HepG2 (cell line): Measurements from ENCODE around the gene IRAK4. TPM values are rescaled to one million over a fixed set of nuclear protein-coding genes. Genes with fewer than 3 reads are reported as not detected.

Source experiments
- ASH2L ChIP-seq: fragments of 300-600, 200-600 bp; sonication (generic); IDR thresholded peaks from 2 replicates; pipeline ENCODE4 v1.7.0; 2017; ENCODE audit warnings: low read depth, mild to moderate bottlenecking, moderate library complexity, mixed read lengths, low read length; ENCODE audit not compliant: insufficient read length
- CBX2 ChIP-seq, 2 experiments: fragments of 200-600 bp in 1 of 2; sonication (generic); formaldehyde crosslinking in 1 of 2; IDR thresholded peaks; 2 replicates each; pipeline versions ENCODE4 v1.7.0 to v1.8.1; 2018 to 2022; ENCODE audit warnings: low read depth in 2 of 2, low read length in 1 of 2, mild to moderate bottlenecking in 1 of 2, missing genetic modification reagents in 1 of 2
- CCAR2 ChIP-seq: fragments of 200-400 bp; formaldehyde crosslinking; optimal IDR thresholded peaks from 2 replicates; pipeline ENCODE3; 2018; ENCODE audit warnings: low read depth, mild to moderate bottlenecking, low read length, moderate library complexity
- HNRNPL ChIP-seq: fragments of 200-400 bp; formaldehyde crosslinking; IDR thresholded peaks from 2 replicates; pipeline ENCODE4 v1.6.1; 2017; ENCODE audit warnings: mild to moderate bottlenecking, low read depth, low read length
- NKX3-1 ChIP-seq: sonication (generic); formaldehyde crosslinking; IDR thresholded peaks from 2 replicates; pipeline ENCODE4 v1.5.0; 2020; ENCODE audit warnings: missing genetic modification reagents
- PTBP1 ChIP-seq: fragments of 200-400 bp; formaldehyde crosslinking; IDR thresholded peaks from 2 replicates; pipeline ENCODE4 v1.6.1; 2018; ENCODE audit warnings: low read length, low read depth; ENCODE audit not compliant: poor library complexity, severe bottlenecking
- SALL1 ChIP-seq: sonication (generic); formaldehyde crosslinking; IDR thresholded peaks from 2 replicates; pipeline ENCODE4 v1.8.0; 2022; ENCODE audit warnings: mild to moderate bottlenecking, missing genetic modification reagents
- SMAD1 ChIP-seq: sonication (generic); formaldehyde crosslinking; IDR thresholded peaks from 2 replicates; pipeline ENCODE4 v1.4.0; 2020; ENCODE audit warnings: missing genetic modification reagents, low read depth, mild to moderate bottlenecking, borderline replicate concordance
- SRSF4 ChIP-seq: fragments of 200-400 bp; formaldehyde crosslinking; IDR thresholded peaks from one replicate; pipeline ENCODE4 v1.6.1; 2018; ENCODE audit warnings: mild to moderate bottlenecking, low read depth, low read length, moderate library complexity; ENCODE audit not compliant: poor library complexity, severe bottlenecking
- TEAD2 ChIP-seq: sonication (generic); formaldehyde crosslinking; IDR thresholded peaks from 2 replicates; pipeline ENCODE4 v1.9.0; 2021; ENCODE audit warnings: missing genetic modification reagents
- THYN1 ChIP-seq: sonication (generic); formaldehyde crosslinking; IDR thresholded peaks from 2 replicates; pipeline ENCODE4 v1.8.1; 2023; ENCODE audit warnings: low read depth, mild to moderate bottlenecking, moderate library complexity, missing genetic modification reagents, borderline replicate concordance
- ZBTB8A ChIP-seq: sonication (generic); formaldehyde crosslinking; IDR thresholded peaks from 2 replicates; pipeline ENCODE4 v1.4.0; 2020; ENCODE audit warnings: mild to moderate bottlenecking, low read depth, missing genetic modification reagents, borderline replicate concordance
- ZNF10 ChIP-seq: sonication (generic); formaldehyde crosslinking; IDR thresholded peaks from 2 replicates; pipeline ENCODE4 v1.4.0; 2020; ENCODE audit warnings: mild to moderate bottlenecking, low read depth, missing genetic modification reagents, borderline replicate concordance
- ZNF12 ChIP-seq: sonication (generic); formaldehyde crosslinking; IDR thresholded peaks from 2 replicates; pipeline ENCODE4 v1.5.0; 2020; ENCODE audit warnings: missing genetic modification reagents
- ZNF570 ChIP-seq: sonication (generic); formaldehyde crosslinking; IDR thresholded peaks from 2 replicates; pipeline ENCODE4 v1.4.0; 2020; ENCODE audit warnings: mild to moderate bottlenecking, missing genetic modification reagents, borderline replicate concordance
- ZNF614 ChIP-seq: IDR thresholded peaks from 2 replicates; pipeline ENCODE4 v1.6.1; 2018; ENCODE audit warnings: missing biosample characterization, missing genetic modification reagents, inconsistent platforms, borderline replicate concordance
- ZNF629 ChIP-seq: sonication (generic); formaldehyde crosslinking; conservative IDR thresholded peaks from 2 replicates; pipeline ENCODE4 v1.5.0; 2020; ENCODE audit warnings: missing genetic modification reagents
- ZNF776 ChIP-seq: sonication (generic); formaldehyde crosslinking; IDR thresholded peaks from 2 replicates; pipeline ENCODE4 v1.4.0; 2020; ENCODE audit warnings: mild to moderate bottlenecking, missing genetic modification reagents
- ZNF839 ChIP-seq: sonication (generic); formaldehyde crosslinking; IDR thresholded peaks from 2 replicates; pipeline ENCODE4 v1.4.0; 2020; ENCODE audit warnings: missing genetic modification reagents, mild to moderate bottlenecking, borderline replicate concordance
- polyA plus RNA-seq, 8 experiments: library from polyadenylated mRNA; depleted of rRNA in 3 of 8; stranded (reverse) in 7 of 8; unstranded in 1 of 8; fragments of >200 nt; fragmentation: Illumina TruSeq in 4 of 8; extraction: Trizol in 4 of 8; gene quantifications; 2 replicates each; pipeline versions ENCODE4 v1.2.1 to v1.2.3, GENCODE V29; 2011 to 2016; ENCODE audit warnings: low read depth in 4 of 8, missing spikeins in 1 of 8, mixed read lengths in 1 of 8; ENCODE audit not compliant: insufficient read depth in 1 of 8
- total RNA-seq, 5 experiments: library from RNA; depleted of rRNA; stranded (reverse); fragments of >200 nt; fragmentation: Illumina TruSeq; extraction: Trizol; gene quantifications; 2 replicates each; pipeline ENCODE4 v1.2.3, GENCODE V29; 2016; ENCODE audit warnings: low read depth in 1 of 5
- TF ChIP-seq, protein P1 (sequence below): IDR thresholded peaks from 2 replicates; pipeline ENCODE4 v1.6.1; 2012; ENCODE audit warnings: low read depth, low read length, improper control_type of control experiment
- TF ChIP-seq, protein P2 (sequence below): sonication (generic); formaldehyde crosslinking; IDR thresholded peaks from 2 replicates; pipeline ENCODE4 v1.4.0; 2020; ENCODE audit warnings: mild to moderate bottlenecking, missing genetic modification reagents
- TF ChIP-seq, protein P3 (sequence below): fragments of 450-650 bp; IDR thresholded peaks from 2 replicates; pipeline ENCODE4 v1.6.1; 2017; ENCODE audit warnings: mild to moderate bottlenecking

The IRAK4 gene
- total and polyA plus RNA-seq, 2 of the 13 experiments (the other 11 are each of a cell fraction or from before 2014, with no cell fraction given), result 6.6 to 7.1 TPM

DNA sequence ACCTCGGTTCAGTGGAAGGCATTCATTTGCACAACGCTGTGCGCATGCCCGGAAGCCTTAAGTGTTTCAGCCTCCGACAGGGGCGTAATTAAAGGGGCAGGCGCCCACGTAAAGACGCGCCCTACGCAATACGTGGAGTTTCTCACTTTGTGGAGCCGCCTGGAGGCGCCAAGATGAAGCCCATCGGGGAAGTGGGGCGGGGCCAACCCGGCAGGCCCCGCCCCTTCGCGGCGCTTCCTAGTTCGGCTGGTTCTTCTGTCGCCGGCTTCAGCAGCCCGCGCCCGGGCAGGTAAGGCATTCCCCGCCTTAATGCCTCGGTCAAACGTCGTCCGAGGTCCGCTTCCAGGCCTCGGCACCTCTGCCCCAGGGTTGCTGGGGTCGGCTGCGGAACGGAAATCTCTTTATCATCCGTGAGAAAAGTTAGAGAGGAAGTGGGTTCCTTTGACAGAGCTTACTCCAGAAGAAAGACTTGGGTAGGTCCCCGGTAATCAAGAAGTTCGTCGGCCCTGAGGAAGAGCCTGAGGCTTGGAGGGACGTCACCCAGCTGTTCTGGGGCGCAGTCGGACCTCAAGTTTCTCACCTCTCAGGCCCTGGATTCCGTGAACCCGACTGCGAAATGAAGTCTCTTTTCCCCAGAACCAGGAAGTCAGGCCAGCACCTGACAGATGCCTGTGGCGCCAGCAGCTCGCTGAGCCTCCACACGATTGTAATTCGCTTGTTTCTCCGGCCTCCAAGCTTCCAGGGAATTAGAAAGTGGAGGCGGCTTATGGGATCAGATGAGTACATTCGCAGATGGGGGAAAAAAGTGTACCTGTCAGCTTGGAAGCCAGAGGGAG, at the start of gene IRAK4, which contains the start of gene PUS7L (continued):
- TF ChIP-seq, protein P1, sequence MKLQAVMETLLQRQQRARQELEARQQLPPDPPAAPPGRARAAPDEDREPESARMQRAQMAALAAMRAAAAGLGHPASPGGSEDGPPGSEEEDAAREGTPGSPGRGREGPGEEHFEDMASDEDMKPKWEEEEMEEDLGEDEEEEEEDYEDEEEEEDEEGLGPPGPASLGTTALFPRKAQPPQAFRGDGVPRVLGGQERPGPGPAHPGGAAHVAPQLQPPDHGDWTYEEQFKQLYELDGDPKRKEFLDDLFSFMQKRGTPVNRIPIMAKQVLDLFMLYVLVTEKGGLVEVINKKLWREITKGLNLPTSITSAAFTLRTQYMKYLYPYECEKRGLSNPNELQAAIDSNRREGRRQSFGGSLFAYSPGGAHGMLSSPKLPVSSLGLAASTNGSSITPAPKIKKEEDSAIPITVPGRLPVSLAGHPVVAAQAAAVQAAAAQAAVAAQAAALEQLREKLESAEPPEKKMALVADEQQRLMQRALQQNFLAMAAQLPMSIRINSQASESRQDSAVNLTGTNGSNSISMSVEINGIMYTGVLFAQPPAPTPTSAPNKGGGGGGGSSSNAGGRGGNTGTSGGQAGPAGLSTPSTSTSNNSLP, result no peak
- TF ChIP-seq ZNF839 (CRISPR knock-in tag) (no peak), ZNF10 (CRISPR knock-in tag) (no peak), ZNF776 (0 out of 2 replicates have a peak, but pooled peaks have one; percentile 44), ZNF614 (CRISPR knock-in tag) (no peak; the same call in 1 of the 2 replicates), SRSF4 (no peak), ZNF629 (CRISPR knock-in tag) (no peak), ZNF570 (no peak), THYN1 (CRISPR knock-in tag) (no peak), NKX3-1 (CRISPR knock-in tag) (no peak), PTBP1 (peak; percentile 28), SMAD1 (CRISPR knock-in tag) (no peak), CBX2 (IDR thresholded peaks at IDR 0.05; ENCODE audit: low read depth, low read length) (no peak), CBX2 (CRISPR knock-in tag; IDR thresholded peaks at IDR 0.05; ENCODE audit: low read depth) (no peak), TEAD2 (CRISPR knock-in tag) (no peak), ZBTB8A (no peak), HNRNPL (0 out of 2 replicates have a peak, but pooled peaks have one; percentile 30), ASH2L (peak; percentile 60), CCAR2 (no peak), SALL1 (CRISPR knock-in tag) (peak; percentile 50; the same call in 1 of the 2 replicates), ZNF12 (CRISPR knock-in tag) (no peak)
- TF ChIP-seq, protein P2, sequence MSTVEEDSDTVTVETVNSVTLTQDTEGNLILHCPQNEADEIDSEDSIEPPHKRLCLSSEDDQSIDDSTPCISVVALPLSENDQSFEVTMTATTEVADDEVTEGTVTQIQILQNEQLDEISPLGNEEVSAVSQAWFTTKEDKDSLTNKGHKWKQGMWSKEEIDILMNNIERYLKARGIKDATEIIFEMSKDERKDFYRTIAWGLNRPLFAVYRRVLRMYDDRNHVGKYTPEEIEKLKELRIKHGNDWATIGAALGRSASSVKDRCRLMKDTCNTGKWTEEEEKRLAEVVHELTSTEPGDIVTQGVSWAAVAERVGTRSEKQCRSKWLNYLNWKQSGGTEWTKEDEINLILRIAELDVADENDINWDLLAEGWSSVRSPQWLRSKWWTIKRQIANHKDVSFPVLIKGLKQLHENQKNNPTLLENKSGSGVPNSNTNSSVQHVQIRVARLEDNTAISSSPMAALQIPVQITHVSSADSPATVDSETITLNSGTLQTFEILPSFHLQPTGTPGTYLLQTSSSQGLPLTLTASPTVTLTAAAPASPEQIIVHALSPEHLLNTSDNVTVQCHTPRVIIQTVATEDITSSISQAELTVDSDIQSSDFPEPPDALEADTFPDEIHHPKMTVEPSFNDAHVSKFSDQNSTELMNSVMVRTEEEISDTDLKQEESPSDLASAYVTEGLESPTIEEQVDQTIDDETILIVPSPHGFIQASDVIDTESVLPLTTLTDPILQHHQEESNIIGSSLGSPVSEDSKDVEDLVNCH (CRISPR knock-in tag), result no peak
- TF ChIP-seq, protein P3, sequence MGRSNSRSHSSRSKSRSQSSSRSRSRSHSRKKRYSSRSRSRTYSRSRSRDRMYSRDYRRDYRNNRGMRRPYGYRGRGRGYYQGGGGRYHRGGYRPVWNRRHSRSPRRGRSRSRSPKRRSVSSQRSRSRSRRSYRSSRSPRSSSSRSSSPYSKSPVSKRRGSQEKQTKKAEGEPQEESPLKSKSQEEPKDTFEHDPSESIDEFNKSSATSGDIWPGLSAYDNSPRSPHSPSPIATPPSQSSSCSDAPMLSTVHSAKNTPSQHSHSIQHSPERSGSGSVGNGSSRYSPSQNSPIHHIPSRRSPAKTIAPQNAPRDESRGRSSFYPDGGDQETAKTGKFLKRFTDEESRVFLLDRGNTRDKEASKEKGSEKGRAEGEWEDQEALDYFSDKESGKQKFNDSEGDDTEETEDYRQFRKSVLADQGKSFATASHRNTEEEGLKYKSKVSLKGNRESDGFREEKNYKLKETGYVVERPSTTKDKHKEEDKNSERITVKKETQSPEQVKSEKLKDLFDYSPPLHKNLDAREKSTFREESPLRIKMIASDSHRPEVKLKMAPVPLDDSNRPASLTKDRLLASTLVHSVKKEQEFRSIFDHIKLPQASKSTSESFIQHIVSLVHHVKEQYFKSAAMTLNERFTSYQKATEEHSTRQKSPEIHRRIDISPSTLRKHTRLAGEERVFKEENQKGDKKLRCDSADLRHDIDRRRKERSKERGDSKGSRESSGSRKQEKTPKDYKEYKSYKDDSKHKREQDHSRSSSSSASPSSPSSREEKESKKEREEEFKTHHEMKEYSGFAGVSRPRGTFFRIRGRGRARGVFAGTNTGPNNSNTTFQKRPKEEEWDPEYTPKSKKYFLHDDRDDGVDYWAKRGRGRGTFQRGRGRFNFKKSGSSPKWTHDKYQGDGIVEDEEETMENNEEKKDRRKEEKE, result no peak
